Stimulated activated CD4-positive, alpha-beta T cell treated with anti-CD3 and anti-CD28 coated beads, Interleukin-4, amount 100 ng/mL, for 4 hours (primary cell): ENCODE results near the gene LSM14A.
"Not testable (repeated sequence)": the region's sequence is repeated elsewhere in the genome, so short reads cannot be mapped to it uniquely, and the experiment has no call there.

Experiments
- DNase-seq, 2 experiments: peaks; one replicate each; pipeline ENCODE4 v3.0.0-alpha.2; 2020

The LSM14A gene

GRCh38 chr19:34159541-34159940, 12.8 kb upstream of the LSM14A start:
- DNase-seq, result not testable (repeated sequence)

- DNase-seq, result not testable (repeated sequence)
Measured at GRCh38 chr19:34161902-34162301, 10.4 kb upstream of the LSM14A start.

GRCh38 chr19:34165295-34165738, 7.0 kb upstream of the LSM14A start:
- DNase-seq, result no peak

- DNase-seq, result not testable (repeated sequence)
Measured at GRCh38 chr19:34169475-34170199, 2.7 kb upstream of the LSM14A start.

- peak; percentile 26 to 43 for DNase-seq
Measured at GRCh38 chr19:34171539-34171876, 796 bp upstream of the LSM14A start.

GRCh38 chr19:34172661-34173192, 423 bp downstream of the LSM14A start:
- peak in 1 of 2 experiments; percentile 8 for DNase-seq

GRCh38 chr19:34173193-34173956, 1.1 kb downstream of the LSM14A start:
- DNase-seq, result peak in 1 of 2 experiments; percentile 3

- not testable (repeated sequence) for DNase-seq
Measured at GRCh38 chr19:34175173-34175572, 2.9 kb downstream of the LSM14A start.

- DNase-seq, result no peak
Measured at GRCh38 chr19:34176581-34176980, 4.3 kb downstream of the LSM14A start.

- no peak for DNase-seq
Measured at GRCh38 chr19:34178274-34178610, 5.9 kb downstream of the LSM14A start.

- no peak for DNase-seq
Measured at GRCh38 chr19:34179066-34179465, 6.8 kb downstream of the LSM14A start.

GRCh38 chr19:34180273-34180672, 8.0 kb downstream of the LSM14A start:
- no peak for DNase-seq

- DNase-seq, result no peak
Measured at GRCh38 chr19:34180709-34181108, 8.4 kb downstream of the LSM14A start.

- no peak for DNase-seq
Measured at GRCh38 chr19:34181111-34181864, 9.0 kb downstream of the LSM14A start.

GRCh38 chr19:34182125-34182524, 9.8 kb downstream of the LSM14A start:
- no peak for DNase-seq

GRCh38 chr19:34184880-34185491, 12.7 kb downstream of the LSM14A start:
- DNase-seq, result no peak

GRCh38 chr19:34186205-34186604, 13.9 kb downstream of the LSM14A start:
- no peak for DNase-seq

- DNase-seq, result no peak
Measured at GRCh38 chr19:34187011-34187410, 14.7 kb downstream of the LSM14A start.

GRCh38 chr19:34188408-34188807, 16.1 kb downstream of the LSM14A start:
- DNase-seq, result no peak

GRCh38 chr19:34189199-34189916, 17.1 kb downstream of the LSM14A start:
- no peak for DNase-seq

- no peak for DNase-seq
Measured at GRCh38 chr19:34189917-34190425, 17.7 kb downstream of the LSM14A start.

- DNase-seq, result no peak
Measured at GRCh38 chr19:34191355-34191962, 19.2 kb downstream of the LSM14A start.
